ENCODE measurements around the gene RHOBTB1.

Gene RHOBTB1

GRCh38 chr10:60849217-60849616 lies 94.8 kb downstream of the RHOBTB1 start:
- H3K36me3 ChIP-seq (ENCODE audit: insufficient read depth, low read length), result no peaks in the 10 kb centered on the region
- H3F3A ChIP-seq (ENCODE audit: low read depth), result no peaks in the 10 kb centered on the region
- no peak overlapping the region for H3K9ac ChIP-seq (ENCODE audit: low read depth, low read length, poor library complexity, severe bottlenecking)
- H3K9me3 ChIP-seq (ENCODE audit: insufficient read depth, low read depth, low read length), result no peaks in the 10 kb centered on the region; the same call in 1 of the 2 replicates
- H4K20me1 ChIP-seq (ENCODE audit: insufficient read depth, low read length, poor library complexity, severe bottlenecking), result no peaks in the 10 kb centered on the region
- no peak overlapping the region for H3K4me2 ChIP-seq (ENCODE audit: low read depth, low read length, poor library complexity, severe bottlenecking)
- H3K4me3 ChIP-seq (ENCODE audit: low read length, poor library complexity, severe bottlenecking), result no peak overlapping the region
- no peaks in the 10 kb centered on the region for H3K4me1 ChIP-seq (ENCODE audit: insufficient read depth, low read length, poor library complexity, severe bottlenecking)
- no peaks in the 10 kb centered on the region for H3K9me2 ChIP-seq (replicated peaks; ENCODE audit: low read depth, low read length)
- TF ChIP-seq EZH2phosphoT487 (IDR thresholded peaks at IDR 0.05; ENCODE audit: borderline replicate concordance) (no peak), CTCF (conservative IDR thresholded peaks at IDR 0.05; ENCODE audit: low read length) (no peak)
- H3K27me3 ChIP-seq (ENCODE audit: insufficient read depth, low read length, poor library complexity, severe bottlenecking), result no peaks in the 10 kb centered on the region
- no peaks in the 10 kb centered on the region for H3K79me2 ChIP-seq (ENCODE audit: insufficient read depth, low read length)
- no peak overlapping the region for H2AFZ ChIP-seq (ENCODE audit: low read length)

- Histone ChIP-seq H4K20me1 (ENCODE audit: insufficient read depth, low read length, poor library complexity, severe bottlenecking) (no peaks in the 10 kb centered on the region), H3K9me2 (replicated peaks; ENCODE audit: low read depth, low read length) (no peaks in the 10 kb centered on the region), H3F3A (ENCODE audit: low read depth) (no peaks in the 10 kb centered on the region), H3K4me2 (ENCODE audit: low read depth, low read length, poor library complexity, severe bottlenecking) (no peak overlapping the region), H2AFZ (ENCODE audit: low read length) (no peak overlapping the region), H3K9me3 (ENCODE audit: insufficient read depth, low read depth, low read length) (no peaks in the 10 kb centered on the region; the same call in 1 of the 2 replicates), H3K27me3 (ENCODE audit: insufficient read depth, low read length, poor library complexity, severe bottlenecking) (no peaks in the 10 kb centered on the region), H3K4me3 (ENCODE audit: low read length, poor library complexity, severe bottlenecking) (no peak overlapping the region), H3K36me3 (ENCODE audit: insufficient read depth, low read length) (no peaks in the 10 kb centered on the region), H3K79me2 (ENCODE audit: insufficient read depth, low read length) (no peaks in the 10 kb centered on the region), H3K4me1 (ENCODE audit: insufficient read depth, low read length, poor library complexity, severe bottlenecking) (no peaks in the 10 kb centered on the region), H3K9ac (ENCODE audit: low read depth, low read length, poor library complexity, severe bottlenecking) (no peak overlapping the region)
- TF ChIP-seq EZH2phosphoT487 (IDR thresholded peaks at IDR 0.05; ENCODE audit: borderline replicate concordance), result no peak
Measured at GRCh38 chr10:60848680-60849079, 95.3 kb downstream of the RHOBTB1 start.

GRCh38 chr10:60848126-60848525 lies 95.9 kb downstream of the RHOBTB1 start:
- Histone ChIP-seq H3K4me3 (ENCODE audit: low read length, poor library complexity, severe bottlenecking) (no peak overlapping the region), H3K9ac (ENCODE audit: low read depth, low read length, poor library complexity, severe bottlenecking) (no peak overlapping the region), H3K9me2 (replicated peaks; ENCODE audit: low read depth, low read length) (no peaks in the 10 kb centered on the region), H3K36me3 (ENCODE audit: insufficient read depth, low read length) (no peaks in the 10 kb centered on the region), H3K79me2 (ENCODE audit: insufficient read depth, low read length) (no peaks in the 10 kb centered on the region), H2AFZ (ENCODE audit: low read length) (no peak overlapping the region), H3K4me2 (ENCODE audit: low read depth, low read length, poor library complexity, severe bottlenecking) (no peak overlapping the region), H3K9me3 (ENCODE audit: insufficient read depth, low read depth, low read length) (no peaks in the 10 kb centered on the region; the same call in 1 of the 2 replicates), H3F3A (ENCODE audit: low read depth) (no peaks in the 10 kb centered on the region), H3K27me3 (ENCODE audit: insufficient read depth, low read length, poor library complexity, severe bottlenecking) (no peaks in the 10 kb centered on the region), H3K4me1 (ENCODE audit: insufficient read depth, low read length, poor library complexity, severe bottlenecking) (no peaks in the 10 kb centered on the region), H4K20me1 (ENCODE audit: insufficient read depth, low read length, poor library complexity, severe bottlenecking) (no peaks in the 10 kb centered on the region)
- TF ChIP-seq EZH2phosphoT487 (IDR thresholded peaks at IDR 0.05; ENCODE audit: borderline replicate concordance) (no peak), CTCF (conservative IDR thresholded peaks at IDR 0.05; ENCODE audit: low read length) (no peak)

- TF ChIP-seq EZH2phosphoT487 (IDR thresholded peaks at IDR 0.05; ENCODE audit: borderline replicate concordance) (no peak), CTCF (conservative IDR thresholded peaks at IDR 0.05; ENCODE audit: low read length) (no peak)
- H2AFZ ChIP-seq (ENCODE audit: low read length), result no peak overlapping the region
- no peaks in the 10 kb centered on the region; the same call in 1 of the 2 replicates for H3K9me3 ChIP-seq (ENCODE audit: insufficient read depth, low read depth, low read length)
- H3K9me2 ChIP-seq (replicated peaks; ENCODE audit: low read depth, low read length), result no peaks in the 10 kb centered on the region
- H3K9ac ChIP-seq (ENCODE audit: low read depth, low read length, poor library complexity, severe bottlenecking), result no peak overlapping the region
- H3K4me3 ChIP-seq (ENCODE audit: low read length, poor library complexity, severe bottlenecking), result no peak overlapping the region
- no peaks in the 10 kb centered on the region for H3K4me1 ChIP-seq (ENCODE audit: insufficient read depth, low read length, poor library complexity, severe bottlenecking)
- H3K36me3 ChIP-seq (ENCODE audit: insufficient read depth, low read length), result no peaks in the 10 kb centered on the region
- H3K27me3 ChIP-seq (ENCODE audit: insufficient read depth, low read length, poor library complexity, severe bottlenecking), result no peaks in the 10 kb centered on the region
- no peak overlapping the region for H3K4me2 ChIP-seq (ENCODE audit: low read depth, low read length, poor library complexity, severe bottlenecking)
- no peaks in the 10 kb centered on the region for H4K20me1 ChIP-seq (ENCODE audit: insufficient read depth, low read length, poor library complexity, severe bottlenecking)
- H3K79me2 ChIP-seq (ENCODE audit: insufficient read depth, low read length), result no peaks in the 10 kb centered on the region
- no peaks in the 10 kb centered on the region for H3F3A ChIP-seq (ENCODE audit: low read depth)
Measured at GRCh38 chr10:60846173-60846572, 97.8 kb downstream of the RHOBTB1 start.

Data from Loucy (cell line).